K562 (cell line): ENCODE data around the gene UGT1A6. TPM values are rescaled to one million over a fixed set of nuclear protein-coding genes. Genes with fewer than 3 reads are reported as not detected.

ENCODE experiments used
- ATAC-seq: fragments of 200-7000 bp; cut with Tn5 transposase; 3 replicates; pipeline ENCODE4 v1.9.1; 2020; ENCODE audit warnings: moderate library complexity
- BruUV-seq: library from RNA; stranded (reverse); fragments of 400-500 nt; replicated peaks from 2 replicates; lab custom pipeline; 2021; lab: Mats Ljungman, UMichigan
- CTCF ChIA-PET: fragments of 300-600 bp; formaldehyde crosslinking; extraction: SDS; loops from one replicate; lab custom pipeline; 2021; ENCODE audit warnings: low intra/inter-chr PET ratio; lab: Yijun Ruan, JAX
- POLR2A ChIA-PET: fragments of 300-600, 350-650 bp; sonication (Branson Sonifier 250); formaldehyde crosslinking; extraction: SDS; loops from one replicate; lab custom pipeline; 2021; ENCODE audit warnings: antibody characterized with exemption, inconsistent platforms; lab: Yijun Ruan, JAX
- DNase-seq, 4 experiments: peaks; one replicate each; pipeline versions ENCODE4 v3.0.0 to v3.0.0-alpha.2; 2011 to 2018; ENCODE audit warnings: low spot score in 3 of 4, mixed read lengths in 3 of 4; ENCODE audit errors: extremely low read depth in 1 of 4
- FAIRE-seq: peaks from 2 replicates; lab custom pipeline; 2011; peaks lifted over from hg19 to GRCh38; lab: Jason Lieb, UNC
- H2AFZ ChIP-seq: 2 replicates; pipeline ENCODE4 v1.6.0; 2011; ENCODE audit warnings: low read depth, low read length, control low read depth, inconsistent platforms
- H3K27ac ChIP-seq: fragments of 200-600 bp; 3 replicates; pipeline ENCODE4 v1.8.0; 2011; ENCODE audit warnings: low read depth, mild to moderate bottlenecking, control low read depth, inconsistent platforms, low read length, moderate library complexity, mixed read lengths; ENCODE audit errors: extremely low read depth
- H3K27me3 ChIP-seq, 2 experiments: fragments of 300-600 bp in 1 of 2; 2 replicates in 1 of 2; 3 replicates in 1 of 2; pipeline versions ENCODE4 v1.6.0 to v1.8.0; 2011; ENCODE audit warnings: inconsistent platforms in 2 of 2, low read length in 2 of 2, mild to moderate bottlenecking in 1 of 2, mixed read lengths in 1 of 2, moderate library complexity in 1 of 2; ENCODE audit not compliant: control insufficient read depth in 2 of 2, insufficient read depth in 2 of 2
- H3K36me3 ChIP-seq: fragments of 300-600 bp; 3 replicates; pipeline ENCODE4 v1.8.0; 2011; ENCODE audit warnings: mild to moderate bottlenecking, low read length, inconsistent platforms; ENCODE audit not compliant: control insufficient read depth, insufficient read depth
- H3K4me1 ChIP-seq, 2 experiments: fragments of 200-600 bp in 1 of 2; replicated peaks in 1 of 2; 2 replicates in 1 of 2; 3 replicates in 1 of 2; pipeline versions ENCODE4 v1.5.1 to v1.8.0; 2011; ENCODE audit warnings: inconsistent platforms in 2 of 2, low read length in 2 of 2, mild to moderate bottlenecking in 1 of 2, mixed read lengths in 1 of 2, moderate library complexity in 1 of 2; ENCODE audit not compliant: control insufficient read depth in 2 of 2, insufficient read depth in 2 of 2
- H3K4me2 ChIP-seq: 2 replicates; pipeline ENCODE4 v1.6.1; 2011; ENCODE audit warnings: low read length, control low read depth, inconsistent platforms, mixed read lengths; ENCODE audit not compliant: insufficient read depth
- H3K4me3 ChIP-seq: fragments of 200-600 bp; sonication (generic), shearing (Covaris generic); 2 replicates; pipeline ENCODE4 v1.5.1; 2016; ENCODE audit warnings: control low read depth, inconsistent platforms
- H3K79me2 ChIP-seq: fragments of 200-600 bp; 3 replicates; pipeline ENCODE4 v1.8.0; 2011; ENCODE audit warnings: low read length, inconsistent platforms; ENCODE audit not compliant: control insufficient read depth, insufficient read depth
- H3K9ac ChIP-seq, 2 experiments: 2 replicates each; pipeline versions ENCODE4 v1.6.0 to v1.6.1; 2011; ENCODE audit warnings: low read depth in 2 of 2, low read length in 2 of 2, control low read depth in 1 of 2, inconsistent platforms in 1 of 2, mild to moderate bottlenecking in 1 of 2, mixed read lengths in 1 of 2; ENCODE audit not compliant: insufficient read depth in 1 of 2
- H3K9me1 ChIP-seq: one replicate; pipeline ENCODE4 v1.6.0; 2011; ENCODE audit warnings: inconsistent platforms, mild to moderate bottlenecking, low read length, moderate library complexity; ENCODE audit not compliant: control insufficient read depth, insufficient read depth
- H3K9me3 ChIP-seq: replicated peaks from 2 replicates; pipeline ENCODE4 v1.5.1; 2011; ENCODE audit warnings: low read depth, low read length, inconsistent platforms; ENCODE audit not compliant: control insufficient read depth, insufficient read depth
- H4K20me1 ChIP-seq: replicated peaks from 2 replicates; pipeline ENCODE4 v1.6.1; 2011; ENCODE audit warnings: low read length, inconsistent platforms, mixed read lengths; ENCODE audit not compliant: control insufficient read depth, insufficient read depth
- ARHGAP35 ChIP-seq: fragments of 450-650 bp; IDR thresholded peaks from 2 replicates; pipeline ENCODE4 v1.6.1; 2018; ENCODE audit not compliant: partially characterized antibody
- CREB3 ChIP-seq: fragments of 450-650 bp; conservative IDR thresholded peaks from 2 replicates; pipeline ENCODE4 v1.6.1; 2016; ENCODE audit warnings: missing genetic modification characterization, low read depth, mild to moderate bottlenecking, missing compliant biosample characterization, moderate library complexity
- DMBX1 ChIP-seq: fragments of 250-450 bp; sonication (Bioruptor Pico); IDR thresholded peaks from 2 replicates; pipeline ENCODE4 v1.8.0; 2022; ENCODE audit warnings: inconsistent platforms, mild to moderate bottlenecking, moderate library complexity, borderline replicate concordance
- MCM2 ChIP-seq: fragments of 450-650 bp; IDR thresholded peaks from 2 replicates; pipeline ENCODE4 v1.6.1; 2017; ENCODE audit warnings: low read depth, mild to moderate bottlenecking
- RBFOX2 ChIP-seq: fragments of 200-400 bp; formaldehyde crosslinking; IDR thresholded peaks from 2 replicates; pipeline ENCODE4 v1.6.1; 2017; ENCODE audit warnings: low read depth, mild to moderate bottlenecking, low read length, moderate library complexity
- XRCC3 ChIP-seq: fragments of 450-650 bp; IDR thresholded peaks from 2 replicates; pipeline ENCODE4 v1.6.1; 2017; ENCODE audit warnings: mild to moderate bottlenecking, moderate library complexity
- ZBTB2 ChIP-seq: fragments of 450-650 bp; IDR thresholded peaks from 2 replicates; pipeline ENCODE4 v1.6.1; 2016; ENCODE audit warnings: antibody characterized with exemption
- WGBS: fragments of 100-300 bp; shearing (Covaris generic); methylation state at CpG from one replicate; pipeline ENCODE4 v1.1.6; 2016; ENCODE audit warnings: low coverage, mixed read lengths; ENCODE audit not compliant: insufficient coverage; ENCODE audit errors: missing lambda C conversion rate; 5-methylcytosine and 5-hydroxymethylcytosine counted together
- in situ Hi-C: fragments of 300-500 bp; cut with MboI; formaldehyde crosslinking; loops from 4 replicates; pipeline ENCODE4 v1.15.0; 2018; ENCODE audit warnings: inconsistent platforms, mixed read lengths
- intact Hi-C: fragments of 100-400 bp; cut with micrococcal nuclease; formaldehyde crosslinking; loops from 2 replicates; pipeline ENCODE4 v1.14.2; 2022
- polyA plus RNA-seq, 8 experiments: library from polyadenylated mRNA; depleted of rRNA in 4 of 8; stranded (reverse) in 5 of 8; unstranded in 3 of 8; fragments of >200 nt; fragmentation: Nextera tagmentation in 2 of 8; fragmentation: Illumina TruSeq in 1 of 8; extraction: Ambion mirVana in 2 of 8; extraction: Trizol in 1 of 8; gene quantifications; 2 replicates each; pipeline versions ENCODE4 v1.2.1 to v1.2.3, GENCODE V29; 2011 to 2014; ENCODE audit warnings: inconsistent platforms in 1 of 8, missing spikeins in 1 of 8
- total RNA-seq, 7 experiments: library from RNA; depleted of rRNA in 6 of 7; stranded (reverse); fragments of >200 nt in 6 of 7; fragmentation: Illumina TruSeq in 2 of 7; extraction: Trizol in 2 of 7; gene quantifications; 2 replicates each; pipeline versions ENCODE4 v1.2.1 to v1.2.3, GENCODE V29; 2011 to 2021; ENCODE audit warnings: low replicate concordance in 1 of 7

UGT1A6 gene
- total and polyA plus RNA-seq, 9 of the 15 experiments (the other 6 are each of a cell fraction or from before 2014, with no cell fraction given): not detected

- no peak for ATAC-seq
- H3K27me3 ChIP-seq: peaks cover 0 to 8% of the 10 kb centered on the region in 2 experiments; a peak in 2 of 5 replicates
- intact Hi-C loops (no loop called here), in situ Hi-C loops (no loop called here)
- no peaks in the 10 kb centered on the region for H3K9me3 ChIP-seq
- H2AFZ ChIP-seq: no peak overlapping the region
- TF ChIP-seq XRCC3 (no peak), RBFOX2 (no peak), ZBTB2 (no peak), ARHGAP35 (no peak), CREB3 (tag) (no peak), DMBX1 (CRISPR knock-in tag) (no peak), MCM2 (no peak)
- no peaks in the 10 kb centered on the region for H3K9me1 ChIP-seq
- no peak overlapping the region for H3K4me2 ChIP-seq
- no peaks in the 10 kb centered on the region for H3K36me3 ChIP-seq
- H3K27ac ChIP-seq: no peak overlapping the region
- no peak for FAIRE-seq
- H3K79me2 ChIP-seq: no peaks in the 10 kb centered on the region
- no peak overlapping the region for H3K9ac ChIP-seq
- H4K20me1 ChIP-seq: no peaks in the 10 kb centered on the region; the same call in 1 of the 2 replicates
- WGBS: 7% methylated on average over 5 of the region's 5 CpGs
- no peaks in the 10 kb centered on the region for H3K4me1 ChIP-seq
- ChIA-PET POLR2A (no interaction called here), CTCF (no interaction called here)
- H3K4me3 ChIP-seq: no peak overlapping the region
- BruUV-seq: no TSS peak
- DNase-seq: no peak
Measured at GRCh38 chr2:233686928-233687327, 5.8 kb upstream of the UGT1A6 start.
